GM18870 (cell line): ENCODE measurements around the gene DCUN1D2.

Source experiments
- ATAC-seq: cut with Tn5 transposase; IDR thresholded peaks from one replicate; pipeline ENCODE4 v1.9.1; 2021; ENCODE audit warnings: moderate library complexity; ENCODE audit not compliant: unreplicated experiment

Gene DCUN1D2

DNA sequence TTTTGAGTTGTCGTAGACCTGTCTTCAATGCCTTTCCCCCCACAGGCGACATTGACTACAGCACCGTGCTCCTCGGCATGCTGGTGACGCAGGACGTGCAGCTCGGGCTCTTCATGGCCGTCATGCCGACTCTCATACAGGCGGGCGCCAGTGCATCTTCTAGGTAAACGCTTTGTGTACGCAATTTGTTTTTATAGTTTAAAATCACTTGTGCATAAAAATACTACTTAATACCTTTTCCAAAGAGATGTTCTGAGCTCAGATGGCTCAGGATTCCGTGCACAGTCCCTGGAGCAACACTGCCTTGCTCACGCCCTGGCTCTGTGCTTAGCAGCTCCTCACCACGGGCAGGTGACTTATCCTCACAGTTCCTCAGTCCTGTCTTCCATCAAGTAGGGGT, 30.1 kb upstream of the DCUN1D2 start:
- no peak for ATAC-seq

DNA sequence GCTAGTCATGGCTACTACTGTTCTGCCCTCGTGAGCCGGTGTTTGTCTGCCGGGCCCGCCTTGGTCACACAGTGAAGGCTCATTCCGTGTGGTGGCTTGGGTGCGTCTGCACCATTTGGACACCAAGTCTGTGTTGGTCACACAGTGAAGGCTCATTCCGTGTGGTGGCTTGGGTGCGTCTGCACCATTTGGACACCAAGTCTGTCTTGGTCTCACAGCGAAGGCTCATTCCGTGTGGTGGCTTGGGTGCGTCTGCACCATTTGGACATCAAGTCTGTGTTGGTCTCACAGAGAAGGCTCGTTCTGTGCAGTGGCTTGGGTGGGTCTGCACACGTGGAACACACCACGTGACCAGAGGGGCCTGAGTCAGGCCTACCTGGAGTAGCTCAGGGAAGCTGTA, 29.0 kb upstream of the DCUN1D2 start:
- ATAC-seq, result no peak

DNA sequence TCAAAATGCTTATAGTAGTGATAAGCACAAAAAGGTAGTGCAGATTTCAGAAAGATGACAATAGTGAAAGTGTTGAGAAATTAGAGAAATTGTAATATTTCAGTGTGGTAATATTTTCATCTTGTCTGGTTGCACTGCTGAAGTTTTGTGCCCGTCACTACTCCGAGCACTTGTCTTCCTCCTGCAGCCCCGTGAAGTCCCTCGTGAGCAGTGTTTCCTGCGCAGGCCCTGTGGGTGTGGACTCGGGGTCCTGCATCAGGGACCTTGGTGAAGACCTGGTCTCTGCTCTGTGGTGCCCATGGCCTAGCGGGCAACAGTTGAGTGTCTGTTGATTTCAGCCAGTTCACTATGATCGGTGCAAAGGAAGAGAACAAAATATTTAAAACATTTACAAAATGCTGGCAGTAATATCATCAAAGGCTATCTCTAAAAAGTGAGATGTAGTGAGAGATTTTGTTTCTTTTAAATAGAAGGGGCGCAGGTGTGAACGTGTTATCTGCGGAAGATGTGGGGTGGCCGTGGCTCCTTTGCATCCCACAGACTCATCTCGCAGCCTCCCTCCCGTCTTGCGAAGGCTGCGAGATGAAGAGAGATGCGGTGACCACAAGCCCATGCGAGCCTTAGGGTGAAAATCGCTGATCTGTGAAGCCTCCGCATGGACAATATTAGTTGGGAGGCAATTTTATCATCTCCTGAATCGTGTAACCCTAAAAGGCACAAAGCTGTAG, 27.7 kb upstream of the DCUN1D2 start:
- ATAC-seq, result no peak

DNA sequence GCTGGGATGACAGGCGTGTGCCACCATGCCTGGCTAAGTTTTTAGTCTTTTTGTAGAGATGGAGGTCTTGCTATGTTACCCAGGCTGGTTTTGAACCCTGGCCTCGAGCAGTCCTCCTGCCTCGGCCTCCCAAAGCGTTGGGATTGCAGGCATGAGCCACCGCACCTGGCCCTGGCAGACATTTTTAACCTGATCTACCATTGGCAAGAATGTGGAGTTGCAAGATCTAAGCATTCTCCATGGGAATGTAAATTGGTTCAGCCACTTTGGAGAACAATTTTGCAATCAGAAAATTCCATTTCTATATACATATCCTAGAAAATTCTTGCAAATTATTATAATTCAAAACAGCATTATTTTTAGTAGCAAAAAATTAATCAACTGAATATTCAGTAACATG, 24.3 kb upstream of the DCUN1D2 start:
- no peak for ATAC-seq

DNA sequence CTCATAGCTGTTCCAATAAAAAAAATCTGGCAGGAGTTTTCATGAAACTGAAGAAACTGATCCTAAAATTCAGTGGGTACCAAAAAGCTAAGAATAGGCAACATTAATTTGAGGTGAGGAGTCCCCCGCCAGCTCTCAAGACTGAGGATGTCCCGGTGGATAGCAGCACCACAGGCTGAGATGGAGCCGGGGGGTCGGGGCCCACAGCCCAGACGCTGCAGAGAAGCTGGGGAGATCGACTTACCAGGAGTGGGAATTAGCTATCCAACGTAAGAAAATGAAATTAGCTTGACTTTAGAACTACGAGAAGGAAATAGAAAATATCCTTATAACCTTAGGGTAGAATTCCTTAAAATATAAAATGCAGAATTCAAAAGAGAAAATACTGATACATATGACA, 23.2 kb upstream of the DCUN1D2 start:
- ATAC-seq, result no peak

DNA sequence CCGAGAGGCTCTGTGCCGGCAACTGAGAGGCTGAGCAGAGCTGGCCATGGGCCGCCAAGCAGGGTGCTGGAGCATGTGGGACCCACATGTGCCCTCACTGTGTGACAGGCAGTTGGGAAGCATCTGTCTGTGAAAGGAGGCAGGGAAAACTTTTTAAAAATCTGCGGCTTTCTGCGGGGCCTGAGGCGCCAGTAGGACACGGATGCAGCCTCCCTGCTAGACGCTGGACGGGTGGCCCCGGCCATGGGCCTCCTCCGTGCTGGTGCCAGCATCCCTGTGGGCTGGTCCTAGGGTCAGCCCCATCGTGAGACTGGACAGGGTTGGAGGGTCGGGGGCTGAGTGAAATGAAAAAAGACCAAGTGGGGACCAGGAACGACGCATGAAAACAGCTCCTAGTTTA, 20.9 kb upstream of the DCUN1D2 start:
- ATAC-seq, result no peak

DNA sequence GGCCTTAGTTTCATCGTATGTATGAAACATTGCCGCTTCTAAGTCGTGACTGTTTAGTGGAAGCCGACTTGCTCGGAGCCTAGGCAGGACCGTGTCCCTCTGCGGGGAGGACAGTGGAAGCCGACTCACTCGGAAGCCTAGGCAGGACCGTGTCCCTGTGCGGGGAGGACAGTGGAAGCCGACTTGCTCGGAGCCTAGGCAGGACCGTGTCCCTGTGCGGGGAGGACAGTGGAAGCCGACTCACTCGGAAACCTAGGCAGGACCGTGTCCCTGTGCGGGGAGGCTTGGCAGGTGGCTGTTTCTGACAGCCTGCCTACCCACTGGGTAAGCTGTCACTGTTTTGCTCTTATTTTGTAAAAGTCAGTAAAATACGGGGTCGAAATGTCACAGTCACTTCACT, 20.4 kb upstream of the DCUN1D2 start:
- no peak for ATAC-seq

DNA sequence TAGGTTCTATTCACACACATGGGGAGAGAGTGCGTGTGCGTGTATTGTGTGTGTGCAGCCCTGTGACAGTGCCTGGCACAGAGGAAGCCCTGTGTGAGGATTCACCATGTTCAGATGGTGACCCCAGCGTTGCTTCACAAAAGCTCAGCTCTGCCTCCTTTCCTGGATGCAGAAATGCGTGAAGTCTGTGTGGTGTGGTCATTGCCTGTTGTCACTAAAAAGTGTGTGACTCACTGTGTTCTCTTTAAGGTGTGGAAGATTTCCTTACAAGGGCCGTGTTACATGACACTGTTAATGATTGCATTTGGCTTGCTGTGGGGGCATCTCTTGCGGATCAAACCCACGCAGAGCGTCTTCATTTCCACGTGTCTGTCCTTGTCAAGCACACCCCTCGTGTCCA, 19.5 kb upstream of the DCUN1D2 start:
- no peak for ATAC-seq

DNA sequence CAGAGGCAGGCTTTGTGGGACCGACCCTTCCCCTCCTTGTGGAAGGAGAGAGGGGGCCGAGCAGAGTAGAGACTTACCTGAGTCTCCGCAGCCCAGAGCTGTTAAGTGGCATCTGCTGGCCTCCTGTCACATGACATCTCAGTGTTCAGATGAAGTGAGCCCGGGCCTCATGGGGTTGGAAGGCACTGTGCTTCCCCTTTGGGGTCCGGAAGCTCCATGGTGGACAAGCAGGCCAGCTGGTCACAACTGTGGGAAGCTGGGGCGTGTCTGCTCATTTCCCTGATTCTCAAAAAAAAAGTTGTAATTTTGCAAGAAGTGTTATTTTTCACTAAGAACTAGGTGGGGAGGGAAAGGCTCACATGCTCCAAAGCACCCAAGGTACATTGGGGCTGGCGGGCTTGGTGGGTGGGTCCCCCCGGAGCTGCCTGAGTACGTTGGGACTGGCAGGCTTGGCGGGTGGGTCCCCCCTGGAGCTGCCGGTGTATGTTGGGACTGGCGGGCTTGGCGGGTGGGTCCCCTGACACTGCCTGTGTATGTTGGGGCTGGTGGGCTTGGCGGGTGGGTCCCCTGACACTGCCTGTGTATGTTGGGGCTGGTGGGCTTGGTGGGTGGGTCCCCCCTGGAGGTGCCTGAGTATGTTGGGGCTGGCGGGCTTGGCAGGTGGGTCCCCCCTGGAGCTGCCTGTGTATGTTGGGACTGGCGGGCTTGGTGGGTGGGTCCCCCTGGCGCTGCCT, 18.2 kb upstream of the DCUN1D2 start:
- no peak for ATAC-seq

DNA sequence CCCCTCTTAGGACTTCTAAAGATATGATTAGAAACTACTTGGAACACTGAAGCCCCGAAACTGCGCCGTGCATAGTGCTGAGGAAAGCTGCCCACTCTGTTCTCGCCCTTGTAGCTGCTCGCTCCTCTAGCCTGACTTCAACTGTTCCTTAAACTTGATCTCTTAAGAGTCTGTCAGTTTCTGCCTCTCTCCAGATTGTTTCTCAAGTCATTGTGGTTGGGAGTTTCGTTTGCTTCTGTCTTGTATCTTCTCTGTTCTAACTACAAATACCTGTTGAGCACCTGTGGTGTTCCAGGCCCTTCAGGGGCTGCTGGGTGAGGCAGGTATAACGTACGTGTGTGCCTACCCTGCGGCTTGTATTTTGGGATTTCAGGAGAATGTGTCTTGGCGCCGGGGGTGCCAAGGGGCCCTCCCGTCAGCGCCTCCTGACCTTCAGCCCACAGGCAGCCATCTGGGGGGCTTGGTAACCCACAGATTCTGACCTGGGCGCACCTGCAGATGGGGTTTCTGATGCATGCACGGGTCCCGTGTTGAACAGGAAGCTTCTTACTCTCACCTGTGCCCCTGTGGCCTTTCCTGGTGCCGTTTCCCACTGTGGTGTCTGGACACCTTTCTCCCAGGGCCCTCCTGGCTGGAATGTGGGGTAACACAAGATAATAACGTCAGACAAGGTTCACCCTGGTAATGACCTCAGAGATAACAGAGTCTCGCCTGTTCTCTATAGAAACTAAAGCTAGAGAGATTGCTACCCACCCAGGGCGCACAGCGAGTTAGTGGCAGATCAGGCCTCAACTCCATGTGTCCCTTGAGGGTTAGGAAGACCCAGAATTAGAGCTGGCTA, 17.2 kb upstream of the DCUN1D2 start:
- no peak for ATAC-seq

DNA sequence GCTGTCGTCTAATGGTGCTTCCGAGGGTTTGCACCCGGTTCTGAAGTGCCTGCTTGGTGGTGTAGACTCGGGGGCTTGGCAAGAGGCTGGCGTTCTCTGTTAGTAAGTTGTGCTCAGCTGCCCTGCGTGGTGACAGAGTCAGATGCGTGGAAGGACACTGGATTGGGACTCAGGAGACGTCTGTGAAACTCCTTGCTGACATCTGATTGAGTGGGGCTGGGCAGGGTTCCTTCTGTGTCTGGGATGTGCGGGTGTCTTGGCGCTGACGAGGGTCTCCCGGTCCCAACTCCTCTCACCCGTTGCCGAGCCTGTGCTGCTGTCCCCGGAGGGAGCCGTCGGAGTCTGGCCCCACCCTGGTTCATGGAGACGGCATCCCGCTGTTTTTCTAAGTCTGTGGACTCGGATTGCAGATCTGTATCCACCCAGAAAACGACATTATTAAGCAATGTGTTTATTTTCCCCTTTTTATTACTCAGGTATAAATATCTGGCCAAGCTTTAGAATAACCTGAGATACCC, 16.4 kb upstream of the DCUN1D2 start:
- ATAC-seq, result no peak

DNA sequence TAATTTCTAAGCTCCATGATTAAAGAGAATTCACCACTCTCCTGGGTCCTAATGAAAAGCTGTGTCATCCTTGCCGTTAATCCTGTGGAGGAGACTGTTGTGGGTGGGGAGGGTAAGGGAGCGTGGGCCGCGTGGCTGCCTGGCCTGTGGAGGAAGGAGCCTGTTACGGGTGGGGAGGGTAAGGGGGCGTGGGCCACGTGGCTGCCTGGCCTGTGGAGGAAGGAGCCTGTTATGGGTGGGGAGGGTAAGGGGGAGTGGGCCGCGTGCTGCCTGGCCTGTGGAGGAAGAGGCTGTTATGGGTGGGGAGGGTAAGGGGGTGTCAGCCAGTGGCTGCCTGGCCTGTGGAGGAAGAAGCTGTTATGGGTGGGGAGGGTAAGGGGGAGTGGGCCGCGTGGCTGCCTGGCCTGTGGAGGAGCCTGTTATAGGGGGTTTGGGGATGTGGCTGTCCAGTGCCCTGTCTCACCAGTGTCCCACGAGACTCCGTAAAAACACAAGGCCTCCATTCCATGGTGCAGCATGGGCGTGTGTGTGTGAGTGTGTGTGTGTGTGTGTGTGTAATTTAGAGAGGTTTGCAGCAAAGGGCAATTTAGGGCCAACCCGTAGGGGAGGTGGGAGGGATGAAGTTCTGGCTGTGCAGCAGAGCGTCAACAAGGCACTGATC, 15.6 kb upstream of the DCUN1D2 start:
- ATAC-seq, result no peak

DNA sequence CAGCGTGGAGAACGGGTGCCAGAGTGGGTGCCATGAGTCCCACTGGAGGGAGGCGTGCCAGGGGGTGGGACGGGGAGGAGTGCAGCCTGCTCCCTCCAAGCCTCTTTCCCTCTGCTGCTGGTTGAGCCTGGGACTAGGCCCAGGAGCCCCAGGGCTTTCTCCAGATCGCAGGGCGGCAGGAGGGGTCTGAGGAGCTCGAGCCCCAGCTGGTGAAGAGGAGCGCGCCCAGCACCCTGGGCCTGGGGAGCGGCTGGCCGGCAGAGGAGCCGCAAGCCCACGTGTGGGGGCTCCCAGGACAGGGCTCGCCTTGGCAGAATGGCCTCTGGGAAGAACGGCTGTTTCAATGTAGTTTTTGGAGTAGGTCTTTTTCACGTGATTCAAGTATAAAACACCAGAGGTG, 12.2 kb upstream of the DCUN1D2 start:
- ATAC-seq, result no peak

DNA sequence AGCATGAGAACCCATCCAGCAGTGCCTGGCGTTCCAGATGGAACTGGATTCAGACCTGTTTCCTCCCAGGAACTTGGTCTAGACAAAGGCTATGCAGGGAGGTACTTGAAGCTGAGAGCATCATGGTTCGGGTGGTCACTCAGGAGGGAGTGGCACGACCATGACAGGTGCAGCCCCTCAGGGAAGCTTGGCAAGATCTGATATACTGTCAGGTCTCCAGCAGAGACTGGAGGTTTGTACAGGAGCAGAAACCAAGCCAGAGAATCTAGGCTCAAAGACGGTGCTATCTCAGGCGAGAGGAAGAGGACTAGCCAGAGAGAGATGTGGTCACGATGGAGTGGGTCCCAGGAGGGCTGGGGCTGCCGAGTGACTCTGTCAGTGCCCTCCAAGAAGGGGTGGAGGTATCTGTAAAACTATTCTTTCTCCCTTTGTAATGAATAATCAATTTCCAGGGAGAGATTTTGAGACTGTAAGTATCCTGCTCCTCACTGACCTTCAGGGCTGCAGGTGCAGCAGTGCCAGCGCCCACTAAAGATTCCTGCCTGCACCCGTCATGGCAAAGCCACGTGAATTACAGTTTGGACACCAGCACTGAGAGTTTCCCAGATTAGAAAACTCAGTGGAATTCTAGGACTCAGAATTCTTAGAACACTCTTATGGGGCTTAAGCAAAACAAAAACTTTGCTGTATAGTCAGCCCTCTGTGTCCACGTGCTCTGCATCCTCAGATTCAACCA, 10.2 kb upstream of the DCUN1D2 start:
- ATAC-seq, result no peak

DNA sequence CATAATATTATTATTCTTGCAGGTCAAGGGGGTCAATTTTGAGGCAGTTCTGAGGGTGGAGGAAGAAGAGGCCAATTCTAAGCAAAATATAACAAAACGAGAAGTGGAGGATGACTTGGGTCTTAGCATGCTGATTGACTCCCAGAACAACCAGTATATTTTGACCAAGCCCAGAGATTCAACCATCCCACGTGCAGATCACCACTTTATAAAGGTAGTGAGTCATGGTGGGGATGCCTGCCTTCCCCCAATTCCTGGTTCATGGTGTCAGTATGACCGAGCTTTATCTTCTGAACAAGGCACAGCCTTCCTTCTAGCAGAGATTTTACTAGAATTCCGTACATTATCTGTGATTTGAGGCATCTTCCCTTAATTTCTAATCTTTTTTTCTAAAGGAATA, 9.4 kb upstream of the DCUN1D2 start:
- ATAC-seq, result no peak

DNA sequence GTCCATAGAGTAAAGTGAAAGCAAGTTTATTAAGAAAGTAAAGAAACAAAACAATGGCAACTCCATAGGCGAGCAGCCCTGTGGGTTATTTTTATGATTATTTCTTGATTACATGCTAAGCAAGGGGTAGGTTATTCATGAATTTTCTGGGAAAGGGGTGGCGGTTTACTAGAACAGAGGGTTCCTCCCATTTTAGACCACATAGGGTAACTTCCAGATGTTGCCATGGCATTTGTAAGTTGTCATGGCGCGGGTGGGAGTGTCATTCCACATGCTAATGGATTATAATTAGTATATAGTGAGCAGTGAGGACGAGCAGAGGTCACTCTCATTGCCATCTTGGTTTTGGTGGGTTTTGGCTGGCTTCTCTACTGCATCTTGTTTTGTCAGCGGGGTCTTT, 8.4 kb upstream of the DCUN1D2 start:
- no peak for ATAC-seq

DNA sequence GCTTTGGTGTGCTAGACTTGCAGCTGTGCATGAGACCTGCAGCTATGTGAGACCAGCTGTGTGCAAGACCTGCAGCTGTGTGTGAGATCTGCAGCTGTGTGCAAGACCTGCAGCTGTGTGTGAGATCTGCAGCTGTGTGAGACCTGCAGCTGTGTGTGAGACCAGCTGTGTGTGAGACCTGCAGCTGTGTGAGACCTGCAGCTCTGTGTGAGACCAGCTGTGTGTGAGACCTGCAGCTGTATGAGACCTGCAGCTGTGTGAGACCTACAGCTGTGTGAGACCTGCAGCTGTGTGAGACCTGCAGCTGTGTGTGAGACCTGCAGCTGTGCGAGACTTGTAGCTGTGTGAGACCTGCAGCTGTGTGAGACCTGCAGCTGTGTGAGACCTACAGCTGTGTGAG, 6.7 kb upstream of the DCUN1D2 start:
- ATAC-seq, result no peak

DNA sequence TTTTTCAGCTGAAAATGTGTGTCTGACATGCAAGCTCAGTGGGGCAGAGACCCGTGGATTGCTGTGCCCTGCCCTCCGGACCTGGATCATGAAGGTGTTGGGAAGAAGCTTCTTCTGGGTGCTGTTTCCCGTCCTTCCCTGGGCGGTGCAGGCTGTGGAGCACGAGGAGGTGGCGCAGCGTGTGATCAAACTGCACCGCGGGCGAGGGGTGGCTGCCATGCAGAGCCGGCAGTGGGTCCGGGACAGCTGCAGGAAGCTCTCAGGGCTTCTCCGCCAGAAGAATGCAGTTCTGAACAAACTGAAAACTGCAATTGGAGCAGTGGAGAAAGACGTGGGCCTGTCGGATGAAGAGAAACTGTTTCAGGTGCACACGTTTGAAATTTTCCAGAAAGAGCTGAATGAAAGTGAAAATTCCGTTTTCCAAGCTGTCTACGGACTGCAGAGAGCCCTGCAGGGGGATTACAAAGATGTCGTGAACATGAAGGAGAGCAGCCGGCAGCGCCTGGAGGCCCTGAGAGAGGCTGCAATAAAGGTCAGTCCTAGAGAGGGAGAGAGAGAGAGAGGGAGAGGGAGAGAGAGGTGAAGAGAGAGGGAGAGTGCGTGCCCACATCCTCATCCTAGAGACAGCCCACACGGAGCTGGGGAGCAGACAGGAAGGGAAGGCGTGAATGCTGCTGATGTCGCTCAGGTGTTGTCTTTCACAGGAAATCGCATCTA, 5.1 kb upstream of the DCUN1D2 start:
- ATAC-seq, result no peak

DNA sequence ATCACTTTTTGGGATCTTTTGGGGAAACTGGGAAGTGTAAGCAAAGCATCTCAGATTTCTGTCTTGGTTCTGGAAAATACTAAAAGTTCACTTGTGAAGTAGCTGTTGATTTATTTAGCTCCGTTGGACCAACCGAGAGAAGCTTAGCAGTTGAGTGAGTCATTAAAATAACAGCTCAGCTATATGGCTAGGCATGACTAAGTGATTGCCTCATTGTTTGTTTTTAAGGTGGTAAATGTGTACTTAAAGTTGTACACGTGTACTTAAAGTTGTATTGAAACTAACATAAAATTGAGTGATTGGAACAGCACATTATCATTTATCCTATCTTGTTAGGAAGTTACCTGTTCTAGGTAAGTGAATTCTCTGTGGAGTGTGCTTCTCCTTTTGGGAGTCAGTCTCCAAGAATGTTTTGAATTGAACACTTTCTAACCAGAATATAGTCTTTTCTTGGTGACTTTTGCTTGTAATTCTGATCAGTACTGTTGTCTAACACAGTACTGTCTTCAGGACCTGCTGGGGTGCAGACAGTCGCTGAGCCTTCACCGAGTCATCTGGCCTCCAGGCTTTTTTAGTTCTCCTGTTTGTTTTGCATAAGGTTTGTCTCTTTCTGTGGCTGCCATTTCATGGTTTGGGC, 2.9 kb upstream of the DCUN1D2 start:
- peak; percentile 42 for ATAC-seq
